Erythroblast (primary cell): ENCODE results near the gene CIPC.

Source experiments
- DNase-seq, 2 experiments: peaks; one replicate each; lab custom pipeline; 2025; lab: John Stamatoyannopoulos, UW
- GATA1 ChIP-seq: IDR thresholded peaks from 2 replicates; pipeline ENCODE4 v1.6.1; 2011; ENCODE audit warnings: low read depth, mild to moderate bottlenecking, control low read depth, low read length, moderate library complexity
- POLR2A ChIP-seq: IDR thresholded peaks from 2 replicates; pipeline ENCODE4 v1.6.1; 2011; ENCODE audit warnings: mild to moderate bottlenecking, low read length

Gene CIPC

DNA sequence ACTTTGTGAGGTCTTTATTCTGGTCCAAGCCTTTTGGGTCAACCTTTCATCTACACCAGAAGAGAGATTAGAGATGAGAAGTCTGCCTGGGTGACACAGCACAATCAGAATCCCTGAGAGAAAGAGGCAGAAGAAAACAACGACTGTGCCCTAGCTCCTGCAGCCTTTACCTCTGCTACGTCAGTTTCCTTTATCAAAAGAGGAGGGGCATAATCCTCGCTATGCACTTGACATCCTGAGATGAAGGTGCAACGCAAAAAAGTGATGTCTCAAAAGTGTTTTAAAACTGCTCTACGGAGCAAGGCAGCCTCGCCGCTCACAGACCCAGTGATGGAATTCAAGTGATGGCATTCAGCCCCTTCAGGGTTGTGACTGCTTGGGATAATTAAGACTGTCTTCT lies 21.8 kb downstream of the CIPC start:
- TF ChIP-seq GATA1: no peak
- no peak for TF ChIP-seq POLR2A
- no peak for DNase-seq

DNA sequence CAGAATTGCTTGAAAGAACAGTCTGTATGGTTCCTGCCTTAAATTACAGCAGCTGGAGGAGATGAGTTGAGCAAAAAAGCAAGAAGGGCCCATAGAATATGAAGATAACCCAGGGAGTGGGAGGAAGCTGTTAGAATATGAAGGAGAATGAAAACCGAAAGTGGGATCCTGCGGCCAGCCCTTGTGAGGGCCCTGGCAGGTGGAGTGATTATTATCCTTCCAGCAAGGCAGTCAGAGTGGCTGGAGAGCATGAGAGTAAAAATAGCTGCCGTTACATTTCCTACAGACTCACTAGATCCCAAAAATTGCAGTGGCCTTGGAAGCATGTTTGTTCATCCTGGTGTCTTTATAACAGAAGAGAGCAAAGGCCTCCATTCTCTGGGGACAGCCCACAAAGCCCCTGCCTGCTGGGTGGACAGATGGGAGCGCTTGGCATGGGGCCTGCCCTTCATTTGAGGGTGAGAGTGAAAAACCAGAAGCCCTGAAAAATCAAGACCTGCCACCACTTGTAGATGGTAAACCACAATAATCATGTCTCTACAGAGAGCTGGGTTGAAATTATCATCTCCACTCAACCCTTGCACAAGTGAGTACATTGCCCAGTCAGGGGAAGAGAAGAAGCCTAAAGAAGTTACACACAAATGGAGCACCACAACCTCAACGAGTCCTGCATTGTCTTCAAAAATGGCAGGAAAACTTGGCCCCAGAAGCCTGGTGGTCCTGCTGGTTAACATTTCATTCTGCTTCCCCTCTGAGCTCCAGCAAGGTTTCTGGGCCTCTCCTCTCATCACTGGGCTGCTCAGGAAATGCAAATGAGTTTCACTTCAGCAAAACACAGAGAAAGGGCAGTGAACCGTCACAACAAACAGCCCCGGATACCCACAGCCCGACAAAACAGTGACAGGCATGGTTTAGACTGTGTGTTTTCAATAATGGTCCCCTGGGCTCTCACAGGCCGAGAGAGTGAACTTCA lies 23.0 kb downstream of the CIPC start:
- no peak for TF ChIP-seq POLR2A
- no peak for TF ChIP-seq GATA1
- DNase-seq: no peak

DNA sequence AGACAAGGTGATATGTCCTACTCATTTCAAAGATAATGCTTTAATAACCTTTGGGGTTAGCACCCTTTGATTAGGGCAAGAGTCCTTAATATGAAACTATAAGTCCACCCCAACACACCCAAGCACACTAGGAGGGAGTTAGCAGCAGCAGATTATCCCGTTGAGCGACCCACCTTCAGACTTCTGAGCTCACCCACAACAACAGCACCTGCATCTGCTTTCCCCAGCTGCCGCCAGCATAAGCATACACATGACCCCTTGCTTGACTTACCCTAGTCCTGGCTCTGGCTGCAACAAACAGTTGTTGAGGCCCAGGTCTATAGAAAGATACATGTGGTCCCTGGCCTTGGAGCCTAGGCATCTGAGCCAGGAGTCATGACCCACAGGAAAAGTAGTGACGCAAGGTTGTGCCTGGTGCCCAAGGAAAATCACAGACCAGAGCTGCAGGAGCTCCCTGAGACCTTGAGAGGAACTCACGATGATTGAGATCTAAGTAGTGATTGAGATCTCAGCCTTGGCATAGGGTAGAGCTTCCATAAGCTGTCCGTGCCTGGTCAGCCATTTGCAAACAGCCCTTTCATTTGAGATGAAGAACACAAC lies 24.6 kb downstream of the CIPC start:
- no peak for DNase-seq
- TF ChIP-seq POLR2A (no peak), GATA1 (no peak)

DNA sequence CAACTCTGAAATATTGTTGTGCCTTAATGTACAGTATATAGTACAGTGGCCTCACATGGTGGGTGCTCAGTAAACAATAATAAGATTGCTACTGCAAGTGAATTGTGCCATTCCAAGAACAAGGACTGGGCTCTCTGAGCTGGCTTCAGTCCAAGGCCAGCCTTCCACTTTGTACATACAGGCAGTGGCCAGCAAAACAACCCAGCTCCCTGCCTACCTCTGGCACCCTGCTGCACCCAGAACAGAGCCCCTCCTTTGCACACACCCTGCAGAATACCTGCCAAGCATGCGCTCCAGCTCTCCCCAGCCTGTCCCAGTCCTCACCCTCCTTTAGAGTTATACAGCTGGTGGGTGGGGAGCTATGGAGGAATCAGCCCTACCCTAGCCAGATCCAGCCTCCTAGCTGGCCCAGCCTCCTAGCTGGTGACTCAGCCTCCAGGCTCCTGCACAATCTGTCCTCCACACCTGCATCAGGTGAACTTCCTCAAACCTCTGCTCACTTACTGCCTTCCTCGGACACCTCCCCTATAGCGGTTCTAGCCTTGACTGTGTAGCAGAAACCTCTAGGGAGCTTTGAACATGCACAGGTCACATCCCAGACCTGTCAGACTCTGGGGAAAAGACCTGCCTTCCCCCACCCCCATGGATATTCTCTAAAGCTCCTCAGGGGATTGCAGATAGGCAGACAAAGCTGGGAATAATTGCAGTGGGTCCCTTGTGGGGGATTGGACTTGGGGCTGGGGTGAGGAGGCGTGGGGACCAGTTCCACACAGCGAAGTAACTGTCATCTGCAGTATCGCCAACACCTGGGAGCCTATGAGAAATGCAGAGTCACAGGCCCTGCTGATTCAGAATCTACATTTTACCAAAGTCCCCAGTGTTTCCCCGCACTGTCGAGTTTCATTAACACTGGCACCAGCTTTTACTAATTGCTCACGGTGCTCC lies 25.6 kb downstream of the CIPC start:
- TF ChIP-seq POLR2A (no peak), GATA1 (no peak)
- no peak for DNase-seq

DNA sequence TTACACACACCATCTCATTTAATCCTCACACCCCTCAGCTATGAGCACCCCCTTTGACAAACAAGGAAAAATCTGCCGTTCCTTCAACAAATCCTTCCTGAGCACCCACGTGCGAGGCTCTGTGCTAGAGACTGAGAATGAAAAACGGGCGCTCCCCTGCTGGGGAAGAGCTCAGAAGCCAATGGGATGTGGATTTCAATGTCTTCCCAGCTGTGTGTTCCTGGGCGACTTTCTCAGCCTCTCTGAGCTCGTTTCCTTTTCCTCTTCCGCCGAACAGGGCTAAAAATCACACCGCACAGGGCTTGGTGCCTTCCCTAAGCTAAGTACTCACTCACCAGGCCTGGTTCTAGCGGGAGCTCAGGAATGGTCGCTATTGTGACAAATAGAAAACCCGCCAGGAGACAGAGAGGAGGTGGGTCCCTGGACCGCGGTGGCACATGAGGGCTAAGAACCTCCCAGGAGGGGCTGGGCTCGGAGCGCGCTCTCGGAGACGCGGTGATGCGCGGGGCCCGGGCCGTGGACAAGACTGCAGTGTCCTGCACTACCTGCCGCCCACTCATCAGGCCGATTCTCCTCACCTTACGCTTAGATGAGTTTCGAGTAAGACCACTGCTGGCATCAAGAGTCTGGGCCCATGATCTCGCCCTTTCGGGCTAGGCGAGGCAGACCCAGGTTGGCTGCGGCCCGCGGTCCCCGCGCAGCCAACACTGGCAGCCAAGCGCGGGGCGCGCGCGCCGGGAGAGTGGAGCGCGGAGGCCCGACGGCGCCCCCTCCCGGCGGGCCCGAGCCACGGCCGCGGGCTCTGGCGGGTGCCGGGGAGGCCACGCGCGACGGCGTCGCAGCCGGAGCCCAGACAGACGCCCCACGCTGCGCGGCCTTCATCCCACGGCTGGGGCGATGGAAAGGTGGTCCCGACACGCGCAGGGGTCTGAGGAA lies 26.6 kb downstream of the CIPC start:
- TF ChIP-seq POLR2A: no peak
- no peak for TF ChIP-seq GATA1
- peak; percentile 63 to 76 for DNase-seq

DNA sequence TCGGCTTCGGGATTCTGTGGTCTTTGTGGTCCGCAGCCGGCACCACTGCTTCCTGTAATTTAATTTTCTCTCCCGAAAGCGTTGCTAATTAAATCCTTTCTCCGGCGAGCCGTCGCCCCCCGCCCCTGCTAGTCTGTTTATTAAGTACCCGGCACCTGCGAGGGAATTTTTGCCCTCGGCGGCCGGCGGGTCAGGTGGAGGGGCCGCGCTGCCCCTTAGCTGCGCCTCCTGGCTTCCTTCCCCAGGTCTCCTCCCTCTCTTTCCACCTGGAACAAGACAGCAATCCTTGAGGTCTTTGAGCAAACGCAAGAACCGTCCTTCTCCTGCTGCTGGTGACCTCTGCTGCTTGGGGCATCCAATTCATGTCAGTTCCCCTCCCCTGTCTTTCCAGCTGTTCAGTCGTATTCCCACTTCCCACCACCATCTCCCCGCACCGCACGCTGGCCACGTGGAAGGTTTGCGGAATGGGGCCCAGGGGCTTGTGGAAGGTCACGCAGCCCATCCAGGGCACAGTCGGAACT lies 27.3 kb downstream of the CIPC start:
- DNase-seq: no peak
- TF ChIP-seq POLR2A (no peak), GATA1 (no peak)

DNA sequence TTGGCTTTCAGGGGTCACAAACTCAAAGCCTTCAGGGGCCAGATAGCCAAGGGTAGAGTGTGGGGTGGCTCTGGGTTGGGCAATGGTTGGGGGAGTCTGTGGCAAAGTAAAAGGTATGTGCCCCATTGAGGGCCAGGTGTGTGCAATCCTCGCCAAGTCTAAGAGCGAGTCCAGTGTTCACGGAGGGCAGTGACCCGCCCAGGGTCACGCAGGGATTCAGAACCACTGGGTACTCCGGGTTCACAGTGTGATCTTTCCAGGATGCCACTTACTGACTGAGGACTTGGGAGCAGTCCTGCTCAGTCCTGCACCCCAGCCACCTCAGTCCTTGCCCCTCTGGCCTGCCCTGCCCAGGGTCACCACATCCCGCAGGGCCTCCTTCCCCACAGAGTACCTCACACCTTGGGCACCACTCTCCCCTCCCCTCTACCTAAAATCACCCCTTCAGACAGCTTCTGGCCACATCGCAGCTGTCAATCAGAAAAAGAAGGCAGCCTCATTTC lies 27.8 kb downstream of the CIPC start:
- DNase-seq: no peak
- TF ChIP-seq GATA1: no peak
- no peak for TF ChIP-seq POLR2A

DNA sequence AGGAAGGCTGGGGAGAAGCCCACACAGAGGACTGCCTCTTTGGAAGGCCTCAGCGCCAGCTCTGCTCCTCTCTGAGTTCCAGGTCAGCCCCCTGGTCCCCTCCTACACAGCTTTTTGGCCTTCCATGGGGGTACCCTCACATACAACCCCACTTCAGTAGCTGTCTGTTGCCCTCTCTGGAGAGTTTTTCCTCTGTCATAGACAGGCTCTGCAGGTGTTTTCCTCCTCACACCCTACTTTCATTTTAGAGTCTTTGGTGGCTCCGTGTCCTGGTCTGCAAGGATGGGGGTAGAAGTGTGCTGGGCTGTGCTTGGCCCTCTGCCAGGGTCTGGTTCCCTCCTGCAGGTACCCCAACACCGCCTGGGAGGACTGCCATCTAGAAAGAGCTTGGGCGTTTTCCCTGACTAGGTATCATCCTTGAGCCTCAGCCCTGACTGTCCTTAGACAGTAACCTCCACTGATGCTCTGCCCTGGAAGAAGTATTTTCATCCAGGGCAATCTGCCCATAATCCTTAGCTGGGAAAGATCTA lies 28.5 kb downstream of the CIPC start:
- TF ChIP-seq POLR2A: no peak
- TF ChIP-seq GATA1: no peak
- DNase-seq: no peak

DNA sequence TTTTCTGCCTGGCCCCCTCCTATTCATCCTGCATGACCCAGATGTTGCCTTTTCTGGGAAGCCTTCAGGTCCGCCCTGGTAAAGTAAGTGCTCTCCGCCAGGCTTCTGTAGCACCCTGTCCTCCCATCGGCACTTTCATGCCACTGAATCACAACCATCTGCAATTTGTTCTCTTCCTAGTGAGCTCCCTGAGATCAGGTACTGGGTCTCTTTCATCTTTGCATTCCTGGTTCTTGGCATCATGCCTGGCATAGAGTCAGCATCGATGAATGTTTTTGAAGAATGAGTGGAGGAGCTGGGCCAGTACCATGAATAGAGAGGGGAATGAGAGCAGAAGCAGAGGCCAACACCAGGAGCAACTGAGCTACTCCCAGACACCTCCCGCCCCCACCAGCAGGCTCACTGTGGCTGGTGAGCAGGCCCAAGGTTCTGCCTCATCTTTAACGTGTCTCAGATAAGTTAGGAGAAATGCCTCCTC lies 30.4 kb downstream of the CIPC start:
- no peak for TF ChIP-seq GATA1
- no peak for TF ChIP-seq POLR2A
- DNase-seq: no peak

DNA sequence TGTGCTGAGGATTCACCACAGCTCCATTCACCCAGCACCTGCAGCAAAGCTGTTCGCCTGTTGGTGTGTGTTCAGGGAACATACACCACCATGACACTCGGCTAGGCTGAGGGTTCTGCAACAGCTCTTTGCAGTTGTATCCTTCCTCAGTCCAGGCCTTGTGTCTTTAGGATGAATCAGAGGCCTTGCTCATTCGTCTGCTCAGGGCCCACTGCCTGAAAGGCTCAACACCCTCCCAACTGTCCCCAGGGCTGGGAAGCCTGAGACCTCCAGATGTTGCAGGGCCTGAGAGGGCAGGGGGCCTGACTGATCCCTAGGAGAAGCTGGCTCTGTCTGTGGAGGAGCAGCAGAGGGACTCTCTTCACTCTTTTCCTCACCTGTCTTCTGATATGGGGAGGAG lies 32.3 kb downstream of the CIPC start:
- DNase-seq: no peak
- TF ChIP-seq GATA1: no peak
- no peak for TF ChIP-seq POLR2A

DNA sequence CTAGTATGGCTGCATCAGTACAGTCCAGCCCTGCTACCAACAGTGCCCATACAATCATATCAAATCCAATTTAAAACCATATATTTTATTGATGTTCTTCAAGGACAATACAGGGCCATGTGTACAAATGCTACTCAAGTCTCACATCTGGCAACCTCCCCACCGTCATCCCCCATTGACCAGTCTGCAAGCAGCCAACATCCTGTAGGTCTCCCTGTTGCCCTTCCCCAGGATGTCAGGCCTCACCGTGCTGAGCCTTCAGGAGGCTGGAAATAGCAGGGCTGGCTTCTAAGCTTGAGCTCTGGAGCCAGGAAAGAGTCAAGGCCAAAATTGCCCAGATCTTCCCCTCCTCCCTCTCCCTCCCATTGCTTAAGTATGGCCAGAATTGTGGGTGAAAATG lies 33.1 kb downstream of the CIPC start:
- no peak for DNase-seq
- TF ChIP-seq GATA1 (no peak), POLR2A (no peak)

DNA sequence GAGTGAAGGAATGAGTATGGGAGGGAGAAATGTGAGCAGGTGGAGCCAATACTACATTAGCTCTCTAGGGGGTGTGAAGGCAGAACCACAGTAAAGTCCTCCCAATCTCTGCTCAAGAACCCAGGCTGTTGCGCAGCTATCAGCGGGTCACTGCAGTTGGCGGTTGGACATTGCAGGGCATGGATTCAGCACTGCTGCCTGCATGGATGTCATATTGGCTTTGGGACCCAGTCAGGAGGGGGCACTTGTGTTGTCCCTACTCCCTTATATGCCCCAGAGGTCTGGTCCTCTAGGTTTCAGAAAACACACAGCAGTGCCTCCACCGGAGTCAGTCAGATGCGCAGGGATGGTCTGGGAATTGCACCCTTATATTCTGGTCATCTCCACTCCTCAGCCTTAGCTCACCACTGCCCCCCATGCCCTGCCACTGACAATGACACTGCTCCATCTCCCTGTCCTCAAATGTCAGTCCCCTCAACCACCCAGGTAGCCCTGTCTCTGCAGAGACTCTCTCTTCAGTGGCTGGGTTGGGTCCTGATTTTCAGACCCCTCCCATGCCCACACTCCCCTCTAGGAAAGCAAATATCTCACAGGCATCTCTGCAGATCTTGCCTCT lies 33.9 kb downstream of the CIPC start:
- no peak for DNase-seq
- no peak for TF ChIP-seq POLR2A
- no peak for TF ChIP-seq GATA1
